GM12878 (cell line): ENCODE data around the gene GALNT15. TPM values are rescaled to one million over a fixed set of nuclear protein-coding genes. Genes with fewer than 3 reads are reported as not detected.

Experiments used
- GABPA ChIP-seq: IDR thresholded peaks from 2 replicates; pipeline ENCODE4 v1.6.1; 2014; ENCODE audit warnings: antibody characterized with exemption, low read depth, mild to moderate bottlenecking, inconsistent platforms
- MLLT1 ChIP-seq: fragments of 450-650 bp; IDR thresholded peaks from 2 replicates; pipeline ENCODE4 v1.6.1; 2016; ENCODE audit warnings: mild to moderate bottlenecking
- MTA2 ChIP-seq: fragments of 450-650 bp; IDR thresholded peaks from 2 replicates; pipeline ENCODE4 v1.6.1; 2016; ENCODE audit warnings: low read depth, mild to moderate bottlenecking, moderate library complexity
- MXI1 ChIP-seq: fragments of 150-350 bp; IDR thresholded peaks from 2 replicates; pipeline ENCODE4 v1.6.1; 2011; ENCODE audit warnings: low read depth, mild to moderate bottlenecking, inconsistent platforms, low read length, improper control_type of control experiment
- NKRF ChIP-seq: fragments of 450-650 bp; conservative IDR thresholded peaks from 2 replicates; pipeline ENCODE4 v1.6.1; 2017; ENCODE audit warnings: mild to moderate bottlenecking, moderate library complexity
- POU2F2 ChIP-seq: IDR thresholded peaks from 3 replicates; pipeline ENCODE4 v1.6.1; 2011; ENCODE audit warnings: low read depth, mild to moderate bottlenecking, low read length, borderline replicate concordance
- RBBP5 ChIP-seq: fragments of 200-600 bp; sonication (generic); conservative IDR thresholded peaks from 2 replicates; pipeline ENCODE4 v1.6.1; 2016
- STAT1 ChIP-seq: fragments of 450-650 bp; conservative IDR thresholded peaks from 2 replicates; pipeline ENCODE4 v1.6.1; 2014; ENCODE audit warnings: antibody characterized with exemption, mild to moderate bottlenecking
- polyA plus RNA-seq, 11 experiments: library from polyadenylated mRNA; depleted of rRNA in 4 of 11; unstranded in 6 of 11; stranded (reverse) in 5 of 11; fragments of >200 nt; fragmentation: Nextera tagmentation in 4 of 11; fragmentation: Illumina TruSeq in 1 of 11; extraction: Ambion mirVana in 4 of 11; extraction: Trizol in 1 of 11; gene quantifications; 1 replicate in 1 of 11; 2 replicates in 10 of 11; pipeline versions ENCODE4 v1.2.1 to v1.2.3, GENCODE V29; 2011 to 2016; ENCODE audit warnings: inconsistent platforms in 2 of 11, missing spikeins in 2 of 11, low read depth in 1 of 11
- total RNA-seq, 4 experiments: library from RNA; depleted of rRNA in 3 of 4; stranded (reverse); fragments of >200 nt in 3 of 4; fragmentation: Illumina TruSeq in 1 of 4; extraction: Trizol in 1 of 4; gene quantifications; 2 replicates each; pipeline versions ENCODE4 v1.2.1 to v1.2.3, GENCODE V29; 2013 to 2021
- TF ChIP-seq, protein P1 (sequence below): fragments of 450-650 bp; IDR thresholded peaks from 2 replicates; pipeline ENCODE4 v1.6.1; 2017; ENCODE audit warnings: mild to moderate bottlenecking, low read depth, inconsistent platforms; ENCODE audit not compliant: poor library complexity, severe bottlenecking
- TF ChIP-seq, protein P2 (sequence below): fragments of 450-650 bp; formaldehyde crosslinking; IDR thresholded peaks from 2 replicates; pipeline ENCODE4 v1.5.0; 2022; ENCODE audit warnings: mild to moderate bottlenecking, missing genetic modification characterization

Gene GALNT15
- total and polyA plus RNA-seq, 10 of the 15 experiments (the other 5 are each of a cell fraction or from before 2014, with no cell fraction given) = 0.03 to 0.05 TPM; not detected in 8

DNA sequence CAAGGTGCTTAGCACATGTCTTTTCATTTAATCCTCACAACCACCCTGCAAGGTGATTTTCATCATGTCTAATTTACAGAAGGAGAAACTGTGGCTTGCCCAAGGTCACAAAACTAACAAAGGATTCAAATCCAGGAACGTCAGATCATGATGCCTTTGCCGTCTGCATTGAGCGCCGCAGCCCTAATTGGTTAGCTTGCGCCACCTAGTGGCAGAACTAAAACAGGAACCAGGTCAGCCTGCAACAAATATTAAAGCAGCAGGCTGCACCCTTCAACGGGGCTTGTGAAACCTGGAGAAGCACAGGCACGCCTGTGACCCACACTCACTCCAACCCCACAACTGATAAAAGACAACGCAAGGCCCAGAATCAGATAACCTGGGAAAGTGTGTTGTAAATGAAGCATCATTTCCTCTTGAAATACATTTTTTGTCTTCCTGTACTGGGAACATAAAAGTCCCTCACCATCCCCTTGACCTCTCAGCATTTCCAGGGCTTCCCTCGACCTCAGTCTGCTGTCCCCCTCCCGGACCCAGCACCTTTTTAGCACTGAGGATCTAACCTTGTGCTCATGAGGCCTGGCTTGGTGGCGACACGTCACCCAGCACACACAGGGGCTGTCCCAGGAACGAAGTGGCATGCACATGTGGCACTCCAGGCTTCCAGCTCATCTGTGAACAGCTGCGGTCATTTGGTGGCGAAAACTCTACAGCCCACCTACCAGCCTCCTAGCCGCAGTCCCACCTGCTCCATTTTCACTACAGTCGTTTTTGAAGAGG lies 73.0 kb downstream of the GALNT15 start (continued):
- TF ChIP-seq POU2F2 (peak; percentile 57; the same call in 1 of the 3 replicates), NKRF (no peak), STAT1 (peak; percentile 66; the same call in 1 of the 2 replicates), MXI1 (peak; percentile 60; the same call in 1 of the 2 replicates), RBBP5 (no peak), MLLT1 (peak; percentile 33; the same call in 1 of the 2 replicates), MTA2 (peak; percentile 65), GABPA (no peak)
- TF ChIP-seq, protein P1, sequence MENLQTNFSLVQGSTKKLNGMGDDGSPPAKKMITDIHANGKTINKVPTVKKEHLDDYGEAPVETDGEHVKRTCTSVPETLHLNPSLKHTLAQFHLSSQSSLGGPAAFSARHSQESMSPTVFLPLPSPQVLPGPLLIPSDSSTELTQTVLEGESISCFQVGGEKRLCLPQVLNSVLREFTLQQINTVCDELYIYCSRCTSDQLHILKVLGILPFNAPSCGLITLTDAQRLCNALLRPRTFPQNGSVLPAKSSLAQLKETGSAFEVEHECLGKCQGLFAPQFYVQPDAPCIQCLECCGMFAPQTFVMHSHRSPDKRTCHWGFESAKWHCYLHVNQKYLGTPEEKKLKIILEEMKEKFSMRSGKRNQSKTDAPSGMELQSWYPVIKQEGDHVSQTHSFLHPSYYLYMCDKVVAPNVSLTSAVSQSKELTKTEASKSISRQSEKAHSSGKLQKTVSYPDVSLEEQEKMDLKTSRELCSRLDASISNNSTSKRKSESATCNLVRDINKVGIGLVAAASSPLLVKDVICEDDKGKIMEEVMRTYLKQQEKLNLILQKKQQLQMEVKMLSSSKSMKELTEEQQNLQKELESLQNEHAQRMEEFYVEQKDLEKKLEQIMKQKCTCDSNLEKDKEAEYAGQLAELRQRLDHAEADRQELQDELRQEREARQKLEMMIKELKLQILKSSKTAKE = no peak
- TF ChIP-seq, protein P2, sequence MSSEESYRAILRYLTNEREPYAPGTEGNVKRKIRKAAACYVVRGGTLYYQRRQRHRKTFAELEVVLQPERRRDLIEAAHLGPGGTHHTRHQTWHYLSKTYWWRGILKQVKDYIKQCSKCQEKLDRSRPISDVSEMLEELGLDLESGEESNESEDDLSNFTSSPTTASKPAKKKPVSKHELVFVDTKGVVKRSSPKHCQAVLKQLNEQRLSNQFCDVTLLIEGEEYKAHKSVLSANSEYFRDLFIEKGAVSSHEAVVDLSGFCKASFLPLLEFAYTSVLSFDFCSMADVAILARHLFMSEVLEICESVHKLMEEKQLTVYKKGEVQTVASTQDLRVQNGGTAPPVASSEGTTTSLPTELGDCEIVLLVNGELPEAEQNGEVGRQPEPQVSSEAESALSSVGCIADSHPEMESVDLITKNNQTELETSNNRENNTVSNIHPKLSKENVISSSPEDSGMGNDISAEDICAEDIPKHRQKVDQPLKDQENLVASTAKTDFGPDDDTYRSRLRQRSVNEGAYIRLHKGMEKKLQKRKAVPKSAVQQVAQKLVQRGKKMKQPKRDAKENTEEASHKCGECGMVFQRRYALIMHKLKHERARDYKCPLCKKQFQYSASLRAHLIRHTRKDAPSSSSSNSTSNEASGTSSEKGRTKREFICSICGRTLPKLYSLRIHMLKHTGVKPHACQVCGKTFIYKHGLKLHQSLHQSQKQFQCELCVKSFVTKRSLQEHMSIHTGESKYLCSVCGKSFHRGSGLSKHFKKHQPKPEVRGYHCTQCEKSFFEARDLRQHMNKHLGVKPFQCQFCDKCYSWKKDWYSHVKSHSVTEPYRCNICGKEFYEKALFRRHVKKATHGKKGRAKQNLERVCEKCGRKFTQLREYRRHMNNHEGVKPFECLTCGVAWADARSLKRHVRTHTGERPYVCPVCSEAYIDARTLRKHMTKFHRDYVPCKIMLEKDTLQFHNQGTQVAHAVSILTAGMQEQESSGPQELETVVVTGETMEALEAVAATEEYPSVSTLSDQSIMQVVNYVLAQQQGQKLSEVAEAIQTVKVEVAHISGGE (CRISPR knock-in tag) = no peak
